GF-D8 (cell line): ENCODE results near the gene CD59.
"Not testable (repeated sequence)": the region's sequence is repeated elsewhere in the genome, so short reads cannot be mapped to it uniquely, and the experiment has no call there.

Source experiments
- DNase-seq: peaks from one replicate; lab custom pipeline; 2025; lab: John Stamatoyannopoulos, UW

CD59 gene

DNA sequence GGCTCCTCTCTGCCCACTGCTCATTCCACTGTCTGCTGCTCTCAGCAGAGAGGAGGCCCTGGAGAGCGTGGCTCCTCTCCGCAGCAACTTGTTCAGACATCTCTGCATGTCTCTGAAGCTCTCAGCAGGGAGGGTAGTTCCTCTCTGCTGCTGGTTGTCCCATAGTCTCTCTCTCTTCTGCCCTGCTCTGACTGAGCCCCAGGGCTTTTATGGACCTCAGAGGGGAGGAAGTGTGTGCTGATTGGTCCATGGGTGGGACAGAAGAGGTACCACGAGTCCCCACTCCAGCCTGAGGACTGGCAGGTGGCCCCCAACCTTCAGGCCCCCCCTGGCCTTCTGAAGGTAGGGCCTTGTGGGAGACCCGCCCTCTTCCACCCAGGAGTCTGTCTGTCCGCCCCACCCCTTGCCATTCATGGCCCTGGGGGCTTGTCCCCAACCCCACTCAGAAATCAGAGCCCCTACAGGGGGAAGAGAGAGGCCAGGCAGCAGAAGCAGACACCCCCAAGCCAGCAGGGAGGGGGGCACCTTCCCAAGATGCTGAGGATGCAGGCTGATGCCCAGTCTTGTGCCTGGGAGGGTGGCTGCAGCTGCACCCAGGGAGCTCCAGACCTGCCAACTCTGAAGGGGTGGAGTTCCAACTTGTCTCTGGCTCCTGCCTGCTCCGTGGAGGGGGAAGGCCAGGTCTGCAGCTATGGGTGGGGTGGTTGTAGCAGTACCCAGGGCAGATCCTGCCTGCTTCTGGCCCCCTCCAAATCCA is 70.7 kb downstream of the CD59 start:
- no peak for DNase-seq

DNA sequence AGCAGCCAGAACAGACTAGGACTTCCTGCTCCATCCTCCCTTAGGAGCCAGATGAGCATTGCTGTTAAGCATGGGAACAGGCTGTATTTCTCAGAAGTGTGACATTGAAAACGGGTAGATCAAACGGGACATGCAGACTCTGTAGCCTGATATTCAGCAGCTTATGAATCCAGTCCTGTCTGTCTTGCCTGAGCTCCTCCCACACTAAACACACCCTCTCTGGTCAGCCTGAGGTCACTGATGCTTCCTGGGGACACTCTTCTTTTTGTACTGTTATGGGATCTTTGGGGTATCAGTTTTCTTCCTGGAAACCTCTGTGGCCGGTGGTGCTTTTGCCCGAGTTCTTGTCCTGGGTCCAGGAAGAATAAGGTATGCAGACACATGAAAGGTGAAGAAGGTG is 71.4 kb downstream of the CD59 start:
- DNase-seq, result no peak

DNA sequence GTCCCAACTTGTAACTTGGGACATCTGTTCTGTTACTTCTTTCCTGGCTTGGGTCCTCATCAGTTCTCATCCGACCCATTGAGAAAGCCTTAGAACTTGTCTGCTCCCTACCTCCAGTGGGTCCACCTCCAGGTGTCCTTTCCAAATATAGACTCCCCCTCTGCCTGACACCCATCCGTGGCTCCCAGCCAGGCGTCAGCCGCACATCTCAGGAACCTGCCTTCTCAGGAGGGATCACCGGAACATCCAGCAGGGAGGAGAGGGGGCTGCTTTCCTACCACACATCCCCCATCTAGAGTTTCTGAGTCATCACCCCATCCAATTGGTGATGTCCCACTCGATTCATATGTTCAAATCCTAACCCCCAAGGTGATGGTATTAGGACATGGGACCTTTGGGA is 72.1 kb downstream of the CD59 start:
- DNase-seq, result no peak

DNA sequence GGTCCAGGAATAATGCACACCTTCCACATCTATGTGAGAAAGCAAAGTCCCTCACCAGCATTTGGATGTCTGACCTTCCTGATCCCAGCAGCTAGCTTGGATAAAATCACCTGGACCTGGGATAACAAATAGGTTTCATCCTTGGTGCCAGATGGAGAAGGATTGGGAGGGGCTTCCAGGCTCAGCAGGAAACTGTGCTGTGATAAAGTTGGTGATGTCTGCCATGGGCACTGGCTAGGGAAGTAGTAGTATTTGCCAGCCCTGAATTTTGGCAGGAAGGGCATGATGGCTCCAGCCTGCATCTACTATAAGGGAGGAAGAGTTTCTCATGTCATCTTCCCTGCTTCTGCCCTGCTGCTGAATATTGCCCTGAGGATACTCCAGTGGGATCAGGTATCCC is 73.1 kb downstream of the CD59 start:
- DNase-seq, result no peak

DNA sequence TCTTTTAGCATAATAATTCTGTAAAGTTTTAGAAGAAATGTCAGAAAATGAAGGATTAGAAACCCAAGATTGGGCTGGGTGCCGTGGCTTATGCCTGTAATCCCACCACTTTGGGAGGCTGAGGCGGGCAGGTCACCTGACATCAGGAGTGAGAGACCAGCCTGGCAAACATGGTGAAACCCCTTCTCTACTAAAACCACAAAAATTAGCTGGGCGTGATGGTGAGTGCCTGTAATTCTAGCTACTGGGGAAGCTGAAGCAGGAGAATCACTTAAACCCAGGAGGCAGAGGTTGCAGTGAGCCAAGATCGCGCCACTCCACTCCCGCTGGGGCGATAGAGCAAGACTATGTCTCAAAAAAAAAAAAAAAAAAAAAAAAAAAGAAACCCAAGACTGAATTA is 74.7 kb downstream of the CD59 start:
- DNase-seq, result not testable (repeated sequence)

DNA sequence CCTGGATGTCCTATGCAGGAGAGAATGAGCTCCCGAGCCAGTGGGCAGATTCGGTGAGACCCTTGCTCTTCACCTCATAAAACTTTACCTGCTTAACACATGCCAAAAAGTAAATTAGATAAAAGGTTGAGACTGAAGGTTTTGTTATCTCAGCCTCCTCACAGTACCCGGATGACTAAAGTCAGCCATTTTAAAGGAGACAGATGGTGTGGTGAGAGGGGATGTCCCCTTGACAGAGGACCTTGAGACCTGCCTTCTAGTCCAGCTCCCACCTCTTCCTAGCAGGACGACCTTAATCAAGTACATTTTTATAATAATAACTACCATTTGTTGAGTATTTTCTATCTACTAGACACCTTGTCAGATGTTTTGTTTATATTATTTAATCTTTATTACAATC is 75.3 kb downstream of the CD59 start:
- DNase-seq, result no peak

DNA sequence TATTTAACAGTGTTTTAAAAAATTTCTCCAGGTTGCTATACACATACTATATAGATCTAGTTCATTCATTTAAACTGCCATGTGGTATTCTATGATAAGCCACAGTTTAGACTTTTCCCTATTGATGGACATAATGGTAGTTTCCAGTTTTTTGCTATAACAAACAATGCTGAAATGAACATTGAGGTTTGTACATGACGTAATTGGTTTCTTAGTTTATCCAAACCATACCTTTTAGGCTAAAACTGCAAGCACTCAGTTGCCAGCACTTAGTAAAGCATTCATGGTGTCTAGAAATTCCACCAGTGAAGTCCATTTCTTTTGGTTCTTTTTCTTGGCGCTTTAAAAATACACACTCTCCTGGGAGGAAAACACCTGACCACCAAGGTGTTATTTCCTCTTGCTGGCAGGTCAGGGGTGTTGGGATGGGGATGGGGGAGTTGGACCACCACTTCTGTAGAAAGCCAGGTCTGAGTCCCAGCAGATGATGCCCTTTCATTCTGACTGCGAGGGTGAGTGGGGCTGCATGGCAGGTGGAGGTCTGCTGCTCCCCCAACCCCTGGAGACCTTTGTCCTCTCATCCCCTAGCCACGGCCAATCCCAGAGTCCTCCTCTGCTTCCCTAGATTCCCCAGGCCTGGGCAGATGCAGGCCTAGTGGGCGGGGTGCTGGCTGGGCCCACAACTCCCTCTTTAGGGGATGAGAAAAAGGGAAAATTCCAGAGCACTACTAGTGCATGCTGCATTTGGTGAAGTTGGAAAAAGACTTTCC is 76.7 kb downstream of the CD59 start:
- no peak for DNase-seq

DNA sequence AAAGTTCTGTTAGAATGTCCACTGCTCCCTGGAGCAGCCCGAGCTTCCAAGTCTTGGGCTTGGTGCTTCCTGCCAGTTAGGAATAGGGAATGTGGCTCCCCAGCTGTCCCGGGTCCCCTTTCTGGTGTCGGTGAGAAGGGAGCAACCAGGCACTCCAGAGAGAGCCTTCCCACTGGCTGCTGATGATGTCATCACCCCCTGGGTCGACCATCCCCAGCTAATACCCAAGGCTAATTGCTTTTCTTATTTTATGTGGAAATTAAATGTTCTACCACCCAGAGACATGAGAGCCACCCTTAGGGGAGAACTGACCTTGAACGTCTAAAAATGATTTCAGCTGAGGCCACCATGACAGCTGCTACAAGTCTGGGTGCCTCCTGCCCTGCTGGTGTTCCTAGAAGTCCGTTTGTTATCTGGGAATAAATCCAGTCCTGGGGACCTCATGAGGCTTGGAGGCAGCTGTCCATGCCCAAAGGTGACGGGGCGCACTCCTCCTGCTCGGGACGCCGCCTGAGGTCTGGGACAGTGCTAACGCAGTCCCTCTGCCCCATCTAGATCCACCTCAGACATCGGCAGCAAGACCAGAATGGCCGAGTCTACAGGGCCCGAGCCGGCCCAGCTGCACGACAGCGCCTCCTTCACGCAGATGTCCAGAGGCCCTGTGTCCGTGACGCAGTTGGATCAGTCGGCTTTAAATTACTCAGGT is 77.9 kb downstream of the CD59 start:
- no peak for DNase-seq

DNA sequence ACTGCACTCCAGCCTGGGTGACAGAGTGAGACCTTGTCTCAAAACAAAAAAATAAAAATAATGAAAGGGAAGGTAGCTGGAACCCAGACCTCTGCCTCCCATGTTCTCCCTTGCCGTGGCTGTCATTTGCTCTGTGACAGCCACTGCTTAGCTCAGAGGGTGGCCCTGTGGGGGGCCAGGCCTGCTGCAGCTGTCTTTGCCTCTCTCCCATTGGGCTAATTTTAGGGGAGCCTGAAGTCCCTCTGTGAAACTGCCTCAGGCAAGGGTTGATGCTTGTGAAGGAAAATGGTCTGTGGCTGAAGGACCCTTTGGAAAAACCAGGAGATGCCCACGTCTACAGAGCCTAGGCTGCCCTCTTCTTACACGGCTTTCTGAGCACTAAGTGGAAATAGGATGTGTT is 78.5 kb downstream of the CD59 start:
- no peak for DNase-seq

DNA sequence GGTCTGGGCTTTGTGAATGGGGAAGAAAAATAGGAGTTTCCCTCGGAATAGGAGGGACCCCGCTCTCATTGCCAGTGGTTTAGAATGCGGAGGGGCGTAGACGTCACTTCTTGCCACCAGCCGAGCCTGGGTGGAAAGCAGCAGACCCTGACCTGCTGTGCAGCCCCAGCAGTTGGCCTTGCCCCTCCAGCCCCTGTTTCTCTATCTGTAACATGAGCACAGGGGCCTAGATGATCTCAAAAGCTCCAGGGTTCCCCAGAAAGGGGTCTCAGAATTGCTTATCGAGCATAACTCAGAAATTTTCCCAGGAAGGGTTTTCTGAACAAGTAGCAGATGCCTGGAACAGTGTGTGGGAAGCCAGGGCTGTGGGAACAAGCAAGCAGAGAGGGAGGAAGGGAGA is 79.5 kb downstream of the CD59 start:
- DNase-seq, result no peak

DNA sequence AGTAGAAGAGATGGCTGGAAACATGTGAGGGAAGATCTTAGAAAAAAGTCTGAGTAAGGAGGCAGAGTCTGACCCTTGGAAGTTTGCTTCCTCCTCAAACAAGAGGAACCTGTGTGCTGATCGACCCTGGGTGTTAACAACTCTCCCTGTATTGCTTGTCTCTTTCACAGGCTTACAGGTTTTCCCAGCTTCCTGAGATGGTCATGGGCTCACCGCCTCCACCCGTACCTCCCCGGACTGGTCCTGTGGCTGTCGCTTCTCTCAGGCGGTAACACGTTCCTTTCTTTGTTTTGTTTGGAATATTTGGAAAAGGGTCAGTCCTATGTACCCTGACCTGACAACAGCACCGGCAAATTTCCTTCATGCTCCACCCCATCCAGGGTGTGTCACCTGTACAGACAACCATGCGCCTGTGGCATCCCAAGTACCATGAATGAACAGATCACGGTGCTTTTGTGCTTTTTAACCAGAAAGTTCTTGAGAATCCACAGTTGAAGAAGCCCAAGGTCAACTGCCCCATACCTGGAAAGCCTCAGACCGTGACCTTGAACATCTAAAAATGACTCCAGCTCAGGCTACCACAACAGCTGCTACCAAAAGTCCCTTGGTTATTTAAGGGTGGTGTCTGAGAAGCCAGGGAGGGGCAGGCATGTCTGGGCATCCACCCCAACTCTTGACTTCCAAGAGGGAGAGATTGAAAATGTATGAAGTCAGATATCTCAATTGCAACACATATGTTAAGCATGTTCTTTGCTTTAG is 80.2 kb downstream of the CD59 start:
- DNase-seq, result no peak

DNA sequence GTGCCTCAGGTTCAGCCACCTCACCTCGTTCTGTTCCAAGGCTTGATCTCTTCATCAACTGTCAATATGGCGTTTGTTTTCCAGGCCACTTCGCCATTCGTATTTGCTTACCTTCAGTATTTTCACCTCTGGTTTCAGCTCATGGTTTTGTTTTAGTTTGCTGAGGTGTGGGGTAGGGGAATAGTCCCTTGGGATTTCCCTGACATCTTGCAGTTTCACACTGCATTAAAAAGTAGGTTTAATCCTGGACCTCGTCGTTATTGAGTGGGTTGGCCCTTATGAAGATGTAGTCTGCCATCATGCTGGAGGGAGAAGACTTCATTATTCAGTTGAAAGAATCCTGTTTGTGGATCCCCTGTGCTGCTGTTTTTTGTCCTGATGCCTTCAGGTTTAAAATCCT is 81.6 kb downstream of the CD59 start:
- no peak for DNase-seq
